Limb (tissue), 2 donors: Measurements from ENCODE around the gene SDR9C7.
"Not testable (repeated sequence)": the region's sequence is repeated elsewhere in the genome, so short reads cannot be mapped to it uniquely, and the experiment has no call there.

Experiments
- DNase-seq, 2 donors: peaks; one replicate each; pipeline ENCODE4 v3.0.0-alpha.2; 2016; ENCODE audit errors: extremely low spot score in 2 of 2

The SDR9C7 gene

DNA sequence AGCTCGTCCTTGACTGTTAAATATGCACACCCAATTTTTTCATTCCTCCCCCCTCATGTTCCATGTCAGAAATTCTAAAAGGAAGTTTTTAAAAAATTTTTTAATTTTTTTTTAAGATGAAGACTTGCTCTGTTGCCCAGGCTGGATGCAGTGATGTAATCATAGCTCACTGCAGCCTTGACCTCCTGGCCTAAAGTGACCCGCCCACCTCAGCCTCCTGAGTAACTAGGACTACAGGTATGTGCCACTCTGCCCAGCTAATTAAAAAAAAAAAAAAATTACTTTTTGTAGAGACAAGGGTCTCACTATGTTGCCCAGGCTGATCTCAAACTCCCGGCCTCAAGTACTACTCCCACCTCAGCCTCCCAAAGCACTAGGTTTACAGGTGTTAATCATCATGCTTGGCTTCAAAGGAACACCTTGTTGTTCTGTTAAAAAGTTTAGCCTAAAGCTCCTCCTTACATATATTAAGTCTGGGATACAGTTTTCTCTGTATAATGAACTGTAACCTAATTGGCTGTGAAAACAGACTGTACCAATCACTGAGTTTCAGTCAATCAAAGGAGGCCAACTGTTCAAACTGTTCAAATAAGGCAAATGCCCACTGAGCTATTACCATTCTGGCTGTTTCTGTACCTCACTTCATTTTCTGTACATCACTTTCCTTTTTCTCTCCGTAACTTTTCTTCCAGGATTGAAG, 17.8 kb downstream of the SDR9C7 start:
- DNase-seq, result no peak

DNA sequence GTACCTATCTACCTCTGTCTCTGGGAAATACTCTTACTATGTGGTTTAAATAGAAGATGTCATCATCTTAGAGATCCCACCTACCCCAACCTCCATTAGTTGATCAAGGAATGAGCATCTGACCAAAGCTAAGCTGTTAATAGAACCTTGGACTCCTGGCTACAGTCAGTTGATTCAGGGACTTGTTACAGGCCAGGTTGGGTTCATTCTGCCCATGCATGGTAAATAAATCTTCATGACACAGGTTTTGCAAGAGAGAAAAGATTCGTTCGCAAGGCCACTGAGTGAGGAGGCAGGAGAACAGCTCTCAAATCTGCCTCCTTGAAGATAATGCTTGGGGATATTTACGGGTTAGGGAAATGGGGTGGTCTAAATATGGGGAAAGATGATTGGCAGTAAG, 19.5 kb downstream of the SDR9C7 start:
- no peak for DNase-seq

DNA sequence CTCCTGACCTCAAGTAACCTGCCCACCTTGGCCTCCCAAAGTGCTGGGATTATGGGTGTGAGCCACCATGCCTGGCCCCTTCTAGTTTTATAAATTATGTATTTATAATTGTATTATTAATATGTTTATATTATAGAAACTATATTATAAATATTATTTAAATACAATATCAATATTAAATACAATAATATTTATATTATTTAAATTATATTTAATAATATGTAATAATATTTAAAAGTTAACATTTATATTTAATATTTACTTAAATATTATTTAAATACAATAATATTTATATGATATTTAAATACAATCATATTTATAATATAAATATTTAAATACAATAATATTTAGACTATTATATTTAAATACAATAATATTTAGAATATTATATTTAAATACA, 20.0 kb downstream of the SDR9C7 start:
- DNase-seq, result no peak

DNA sequence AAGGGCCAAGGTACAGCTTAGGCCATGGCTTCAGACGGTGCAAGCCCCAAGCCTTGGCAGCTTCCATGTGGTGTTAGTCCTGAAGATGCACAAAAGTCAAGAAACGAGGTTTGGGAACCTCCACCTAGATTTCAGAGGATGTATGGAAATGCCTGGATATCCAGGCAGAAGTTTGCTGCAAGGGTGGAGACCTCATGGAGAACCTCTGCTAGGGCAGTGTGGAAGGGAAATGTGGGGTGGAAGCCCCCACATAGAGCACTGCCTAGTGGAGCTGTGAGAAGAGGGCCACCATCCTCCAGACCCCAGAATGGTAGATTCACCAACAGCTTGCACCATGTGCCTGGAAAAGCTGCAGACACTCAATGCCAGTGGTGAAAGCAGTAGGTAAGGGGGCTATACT, 24.8 kb downstream of the SDR9C7 start:
- not testable (repeated sequence) for DNase-seq

DNA sequence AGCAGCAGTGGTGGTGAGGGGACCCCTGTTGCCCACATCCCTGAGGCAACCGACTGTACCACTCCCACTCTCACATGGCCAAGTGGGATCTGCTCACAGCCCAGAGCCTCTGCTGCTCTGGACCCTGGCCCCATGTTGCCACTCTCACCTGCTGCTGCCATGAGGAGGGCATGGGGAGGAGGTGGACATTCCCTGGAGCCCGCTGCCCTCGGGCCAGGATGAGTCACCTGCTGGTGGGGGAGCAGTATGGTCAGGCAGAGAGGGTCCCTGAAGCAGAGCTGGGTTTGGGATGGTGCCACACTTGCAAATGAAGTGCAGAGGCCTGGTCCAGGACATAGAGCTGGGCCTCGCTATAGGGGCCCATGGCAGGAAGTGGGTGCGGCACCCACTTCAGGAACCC, 26.1 kb downstream of the SDR9C7 start:
- no peak for DNase-seq

DNA sequence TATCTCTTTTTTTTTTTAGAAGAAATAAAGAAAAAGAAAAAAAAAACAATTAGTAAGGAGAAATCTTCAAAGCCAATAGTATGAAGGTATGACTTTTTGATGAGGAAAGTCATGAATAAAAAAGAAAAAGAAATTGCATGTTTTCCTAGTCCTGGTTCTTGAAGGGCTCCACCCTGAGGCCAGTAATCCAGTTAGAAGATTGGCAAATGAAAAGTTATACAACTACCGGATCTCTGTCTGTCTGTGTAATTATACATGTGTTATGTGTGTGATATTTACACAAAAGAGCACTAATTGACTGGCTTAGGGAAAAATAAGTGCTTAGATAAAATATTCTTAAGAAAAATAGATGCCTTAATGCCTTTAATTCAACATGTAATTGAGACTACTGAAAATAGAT, 28.4 kb downstream of the SDR9C7 start:
- no peak for DNase-seq

DNA sequence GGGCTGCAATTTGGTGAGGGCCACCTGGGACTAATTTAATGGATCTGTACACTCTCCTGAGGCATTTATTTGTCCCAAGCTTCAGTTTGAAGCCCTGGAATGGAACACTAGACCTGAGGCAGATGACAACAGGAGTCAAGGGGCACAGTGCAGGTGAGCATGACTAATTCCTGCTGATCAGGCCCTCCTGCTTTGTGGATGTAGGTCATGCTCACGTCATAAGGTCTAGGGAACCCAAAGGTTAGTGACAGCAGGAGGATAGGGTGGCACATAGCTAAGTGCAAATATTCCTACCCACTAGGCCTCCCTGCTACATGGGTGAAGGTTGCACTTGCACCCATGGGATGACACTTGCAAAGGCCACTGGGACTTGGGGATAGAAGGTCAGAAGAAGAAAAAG, 30.8 kb downstream of the SDR9C7 start:
- no peak for DNase-seq

DNA sequence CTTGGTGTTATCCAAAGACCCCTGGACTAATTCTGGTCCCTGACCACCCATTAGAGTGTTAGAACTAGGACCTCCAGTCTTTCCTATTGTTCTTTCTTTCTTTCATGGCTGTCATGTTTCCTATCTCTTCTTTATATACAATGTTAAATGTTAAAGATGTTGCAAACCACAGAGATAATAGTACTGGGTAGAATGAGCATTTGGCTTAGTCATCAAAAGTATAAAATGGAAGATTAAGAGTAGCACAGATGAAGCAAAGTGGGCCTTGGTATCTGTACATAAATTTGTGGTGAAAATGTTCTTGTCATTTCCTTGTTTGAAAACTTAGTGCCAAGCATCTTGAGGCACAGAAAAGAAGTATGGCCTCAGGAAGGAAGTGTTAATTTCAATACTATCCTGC, 32.9 kb downstream of the SDR9C7 start:
- DNase-seq, result not testable (repeated sequence)

DNA sequence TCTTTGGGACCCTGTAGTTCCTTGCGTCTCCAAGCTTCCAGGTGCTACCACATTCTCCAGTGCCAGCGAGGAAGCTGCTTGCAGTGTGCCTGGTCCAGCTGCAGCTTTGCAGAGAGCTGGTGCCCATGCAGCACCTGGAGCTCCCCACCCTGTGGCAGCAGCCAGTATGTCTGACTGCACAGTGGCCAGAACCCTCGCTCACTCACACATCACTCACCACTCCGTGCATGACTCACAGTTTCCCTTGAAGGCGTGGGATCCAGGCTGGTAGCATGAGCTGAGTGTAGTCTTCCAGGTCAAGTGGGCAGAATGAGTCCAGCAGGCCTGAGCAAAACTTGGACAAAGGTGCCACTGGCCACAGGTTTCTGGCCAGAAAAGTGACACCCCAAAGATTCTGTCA, 33.6 kb downstream of the SDR9C7 start:
- DNase-seq, result no peak

DNA sequence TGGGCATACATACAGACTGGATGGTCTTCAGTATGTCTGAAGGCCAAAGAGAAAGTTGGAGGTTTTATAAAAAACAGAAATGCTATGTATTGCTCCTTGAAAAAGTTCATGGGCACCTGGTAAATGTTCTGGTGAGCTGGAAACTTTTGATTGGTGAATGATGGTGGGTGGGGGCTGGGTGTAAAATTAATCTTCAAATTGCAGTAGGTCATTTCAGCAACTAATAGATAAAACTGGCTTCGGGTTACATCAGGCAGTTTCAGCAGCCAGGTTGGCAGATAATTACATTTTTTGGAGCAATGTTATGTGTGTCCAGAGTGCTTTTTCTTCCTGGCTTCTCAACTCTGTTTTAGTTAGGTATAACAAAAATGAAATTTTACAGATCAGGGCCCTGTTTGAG, 35.3 kb downstream of the SDR9C7 start:
- no peak for DNase-seq

DNA sequence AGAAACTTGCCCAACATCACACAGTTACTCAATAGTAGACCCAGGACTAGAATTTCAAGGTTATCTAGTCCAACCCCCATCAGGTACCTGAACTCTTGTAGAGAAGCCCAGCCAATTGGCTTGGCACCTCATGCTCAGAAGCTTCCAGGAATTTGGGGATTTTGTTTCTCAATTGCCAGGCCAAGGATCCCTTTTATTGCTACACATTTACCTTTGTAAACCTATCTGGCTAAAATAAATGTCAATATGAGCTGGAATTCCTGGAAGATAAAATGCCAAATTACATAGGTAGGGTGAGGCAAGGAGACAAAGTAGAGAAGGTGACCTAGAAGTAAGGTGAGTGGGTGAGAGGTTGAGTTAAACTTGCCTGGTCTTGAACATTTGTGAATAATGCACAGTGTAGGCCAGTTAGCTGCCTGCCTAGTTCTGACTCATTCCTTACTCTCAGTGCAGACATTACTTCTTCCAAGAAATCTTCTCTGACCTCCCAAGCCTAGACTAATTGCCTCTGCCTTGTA, 36.3 kb downstream of the SDR9C7 start:
- no peak for DNase-seq

DNA sequence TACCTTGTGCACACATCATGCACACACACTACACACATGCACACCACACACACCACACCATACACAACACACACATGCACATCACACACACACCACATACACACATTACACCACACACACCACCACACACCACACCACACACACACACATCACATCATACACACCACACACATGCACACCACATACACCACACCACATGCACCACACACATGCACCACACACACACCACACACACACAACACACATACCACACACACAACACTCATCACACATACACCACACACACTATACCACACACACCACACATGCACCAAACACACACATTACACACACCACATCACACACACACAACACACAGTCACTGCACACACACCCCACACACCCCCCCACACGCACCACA, 38.1 kb downstream of the SDR9C7 start:
- no peak for DNase-seq

DNA sequence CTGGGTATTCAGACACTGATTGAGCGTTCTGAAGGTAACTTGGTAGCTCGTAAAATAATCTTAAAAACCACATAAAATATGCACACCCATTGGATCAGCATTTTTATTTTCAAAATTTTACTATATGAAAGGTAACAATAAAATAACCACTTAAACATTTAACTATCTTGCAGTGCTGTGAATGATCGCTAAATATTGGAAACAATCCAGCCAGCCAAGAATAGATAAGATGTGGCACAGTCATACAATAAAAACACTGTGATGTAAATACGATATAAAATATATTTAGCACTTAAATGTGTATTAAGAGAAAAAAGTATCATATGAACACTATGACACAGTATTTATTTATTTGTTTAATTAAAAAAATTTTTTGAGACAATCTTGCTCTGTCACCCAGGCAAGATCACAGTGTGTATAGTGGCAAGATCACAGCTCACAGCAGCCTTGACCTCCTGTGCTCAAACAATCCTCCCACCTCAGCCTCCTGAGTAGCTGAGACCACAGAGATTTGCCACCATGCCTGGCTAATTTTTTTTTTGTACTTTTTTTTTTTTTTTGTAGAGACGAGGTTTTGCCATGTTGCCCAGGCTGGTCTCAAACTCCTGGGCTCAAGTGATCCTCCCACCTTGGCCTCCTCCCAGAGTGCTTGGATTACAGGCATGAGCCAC, 39.4 kb downstream of the SDR9C7 start:
- DNase-seq, result no peak

DNA sequence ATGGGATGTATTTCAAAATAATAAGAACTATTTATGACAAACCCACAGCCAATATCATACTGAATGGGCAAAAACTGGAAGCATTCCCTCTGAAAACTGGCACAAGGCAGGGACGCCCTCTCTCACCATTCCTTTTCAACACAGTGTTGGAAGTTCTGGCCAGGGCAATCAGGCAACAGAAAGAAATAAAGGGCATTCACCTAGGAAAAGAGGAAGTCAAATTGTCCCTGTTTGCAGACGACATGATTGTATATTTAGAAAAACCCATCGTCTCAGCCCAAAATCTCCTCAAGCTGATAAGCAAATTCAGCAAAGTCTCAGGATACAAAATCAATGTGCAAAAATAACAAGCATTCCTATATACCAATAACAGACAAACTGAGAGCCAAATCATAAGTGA, 42.3 kb downstream of the SDR9C7 start:
- not testable (repeated sequence) for DNase-seq

DNA sequence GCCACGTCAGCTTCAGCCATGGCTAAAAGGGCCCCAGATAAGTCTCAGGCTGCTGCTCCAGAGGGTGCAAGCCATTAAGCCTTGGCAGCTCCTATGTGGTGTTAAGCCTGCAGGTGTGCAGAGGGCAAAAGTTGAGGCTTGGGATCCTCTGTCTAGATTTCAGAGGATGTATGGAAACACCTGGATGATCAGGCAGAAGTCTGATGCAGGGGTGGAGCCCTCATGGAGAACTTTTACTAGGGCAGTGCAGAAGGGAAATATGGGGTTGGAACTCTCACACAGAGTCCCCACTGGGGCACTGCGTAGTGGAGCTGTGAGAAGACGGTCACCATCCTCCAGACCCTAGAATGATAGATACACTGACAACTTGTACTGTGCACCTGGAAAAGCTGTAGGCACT, 47.9 kb downstream of the SDR9C7 start:
- DNase-seq, result no peak

DNA sequence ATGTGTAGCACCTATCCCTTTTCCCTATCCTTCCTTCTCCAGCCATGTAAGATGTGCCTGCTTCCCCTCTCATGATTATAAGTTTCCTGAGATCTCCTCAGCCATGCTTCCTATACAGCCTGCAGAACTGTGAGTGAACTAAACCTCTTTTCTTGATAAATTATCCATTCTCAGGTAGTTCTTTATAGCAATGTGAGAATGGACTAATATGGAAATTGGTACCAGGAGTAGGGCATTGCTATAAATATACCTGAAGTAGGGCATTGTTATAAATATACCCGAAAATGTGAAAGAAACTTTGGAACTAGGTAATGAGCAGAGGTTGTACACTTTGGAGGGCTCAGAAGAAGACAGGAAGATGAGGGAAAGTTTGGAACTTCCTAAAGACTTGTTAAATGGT, 48.9 kb downstream of the SDR9C7 start:
- DNase-seq, result no peak

DNA sequence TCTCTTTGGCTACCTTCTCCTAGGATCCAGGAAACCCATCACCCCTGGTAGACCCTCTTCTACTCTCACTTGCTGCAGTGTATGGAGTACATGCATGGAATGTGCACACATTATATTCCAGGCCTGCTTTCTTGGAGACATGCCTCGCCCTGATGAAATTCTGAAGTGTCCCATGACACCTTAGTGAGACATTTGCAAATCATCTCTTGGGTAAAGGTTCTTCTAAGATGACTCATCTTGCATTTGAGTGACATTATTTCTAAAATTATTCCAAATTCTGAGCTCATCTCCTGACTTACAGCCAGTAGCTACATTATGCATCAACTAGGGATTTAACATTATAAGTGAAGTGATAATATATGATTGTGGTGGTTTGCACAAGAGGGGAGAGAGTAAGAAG, 49.8 kb downstream of the SDR9C7 start:
- no peak for DNase-seq

DNA sequence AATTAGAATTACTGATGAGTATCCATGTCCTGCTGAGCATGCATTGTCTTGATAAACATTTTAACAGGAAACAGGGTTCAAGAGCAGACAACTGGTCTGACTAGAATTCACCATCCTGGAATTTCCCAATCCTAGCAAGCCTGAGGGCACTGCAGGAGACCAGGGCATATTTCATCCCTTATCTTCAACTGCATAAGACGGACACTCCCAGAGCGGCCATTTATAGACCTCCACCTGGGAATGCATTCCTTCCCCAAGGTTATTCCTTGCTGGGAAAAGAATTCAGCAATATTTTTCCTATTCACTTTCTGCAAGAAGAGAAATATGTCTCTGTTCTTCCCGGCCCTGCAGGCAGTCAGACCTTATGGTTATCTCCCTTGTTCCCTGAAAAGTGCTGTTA, 51.8 kb downstream of the SDR9C7 start:
- DNase-seq, result not testable (repeated sequence)

DNA sequence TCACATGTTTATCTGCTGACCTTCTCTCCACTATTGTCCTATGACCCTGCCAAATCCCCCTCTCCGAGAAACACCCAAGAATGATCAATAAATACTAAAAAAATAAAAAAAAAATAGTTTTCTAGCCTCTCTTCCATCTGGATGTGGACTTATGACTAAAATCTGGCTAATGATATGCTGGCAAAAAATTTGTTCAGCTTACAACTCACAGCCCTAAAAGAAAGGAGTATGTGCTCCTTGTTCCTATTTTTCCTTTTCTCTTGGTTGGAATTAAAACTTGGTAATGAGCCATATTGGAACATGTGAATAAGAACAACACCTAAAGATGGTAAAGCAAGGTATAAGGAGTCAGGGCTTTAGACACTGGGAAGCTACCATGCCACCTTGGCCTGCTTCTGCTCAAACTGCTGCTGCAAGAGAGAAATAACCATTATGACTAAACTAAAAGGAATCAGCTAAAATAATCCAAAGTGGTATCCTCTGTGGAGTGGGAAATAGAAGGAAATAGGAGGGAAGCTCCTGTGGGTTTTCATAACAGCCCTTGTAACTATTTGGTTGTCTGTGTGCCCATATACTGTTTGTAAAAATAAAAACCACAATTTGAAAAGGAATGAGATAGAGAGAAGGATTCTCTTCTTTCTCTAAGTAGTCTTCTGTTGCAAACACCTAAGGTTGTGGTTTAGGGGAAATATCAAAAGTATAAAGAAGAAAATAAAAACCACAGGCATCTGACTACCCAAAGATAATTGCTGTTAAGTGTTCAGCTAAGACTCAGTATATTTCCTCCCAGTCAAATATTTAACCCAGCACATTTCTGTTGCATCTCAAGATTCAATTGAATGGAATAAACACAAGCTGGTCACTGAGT, 53.8 kb downstream of the SDR9C7 start:
- DNase-seq, result no peak

DNA sequence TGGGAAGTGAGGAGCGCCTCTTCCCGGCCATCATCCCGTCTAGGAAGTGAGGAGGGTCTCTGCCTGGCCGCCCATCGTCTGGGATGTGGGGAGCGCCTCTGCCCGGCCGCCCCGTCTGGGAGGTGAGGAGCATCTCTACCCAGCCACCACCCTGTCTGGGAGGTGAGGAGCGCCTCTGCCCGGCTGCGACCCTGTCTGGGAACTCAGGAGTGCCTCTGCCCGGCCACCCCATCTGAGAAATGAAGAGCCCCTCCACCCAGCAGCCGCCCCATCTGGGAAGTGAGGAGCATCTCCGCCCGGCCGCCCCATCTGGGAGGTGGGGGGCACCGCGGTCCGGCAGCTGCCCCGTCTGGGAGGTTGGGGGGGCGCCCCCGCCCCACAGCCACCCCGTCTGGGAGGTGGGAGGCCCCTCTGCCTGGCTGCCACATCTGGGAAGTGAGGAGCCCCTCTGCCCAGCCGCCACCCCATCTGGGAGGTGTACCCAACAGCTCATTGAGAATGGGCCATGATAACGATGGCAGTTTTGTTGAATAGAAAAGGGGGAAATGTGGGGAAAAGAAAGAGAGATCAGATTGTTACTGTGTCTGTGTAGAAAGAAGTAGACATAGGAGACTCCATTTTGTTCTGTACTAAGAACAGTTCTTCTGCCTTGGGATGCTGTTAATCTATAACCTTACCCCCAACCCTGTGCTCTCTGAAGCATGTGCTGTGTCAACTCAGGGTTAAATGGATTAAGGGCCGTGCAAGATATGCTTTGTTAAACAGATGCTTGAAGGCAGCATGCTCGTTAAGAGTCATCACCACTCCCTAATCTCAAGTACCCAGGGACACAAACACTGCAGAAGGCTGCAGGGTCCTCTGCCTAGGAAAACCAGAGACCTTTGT, 54.7 kb downstream of the SDR9C7 start:
- DNase-seq, result not testable (repeated sequence)

DNA sequence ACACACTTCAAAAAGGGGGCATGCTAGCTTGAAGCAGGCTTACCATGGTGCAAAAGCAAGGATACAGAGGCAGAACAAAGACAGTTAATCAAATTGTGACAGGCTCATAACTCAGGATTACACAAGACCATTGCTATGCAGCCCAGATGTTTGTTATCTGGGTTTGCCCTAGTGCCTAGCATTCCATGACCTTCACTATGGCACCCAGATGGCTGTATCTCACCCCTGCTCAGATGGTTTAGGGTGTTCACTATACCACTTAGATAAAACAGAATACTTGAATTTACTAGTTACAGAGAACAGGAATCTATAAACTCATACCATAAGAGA, 56.2 kb downstream of the SDR9C7 start:
- no peak for DNase-seq
